ENCODE measurements around the gene TCF7L1. TPM values are rescaled to one million over a fixed set of nuclear protein-coding genes. Genes with fewer than 3 reads are reported as not detected.
A peak's percentile ranks its signal among the peaks of the same experiment; 100 is the strongest.

Gene TCF7L1
- total RNA-seq, 1 donor from 2014 or later = 10.3 TPM

GRCh38 chr2:85257970-85258605 is 124.9 kb downstream of the TCF7L1 start:
- Histone ChIP-seq H3K27me3 (no peaks in the 10 kb centered on the region), H3K9me3 (no peaks in the 10 kb centered on the region), H3K36me3 (no peaks in the 10 kb centered on the region), H3K4me3 (no peak overlapping the region), H3K27ac (peak overlapping the region; percentile 81 to 82), H3K4me1 (peaks cover 24 to 56% of the 10 kb centered on the region in 2 donors)
- intact Hi-C loops (cut with DNase I) = no loop called here
- no peak for TF ChIP-seq CTCF (IDR thresholded peaks at IDR 0.05)
- DNase-seq (ENCODE audit: low spot score in 2 of 2) = no peak

GRCh38 chr2:85259101-85259590 is 126.0 kb downstream of the TCF7L1 start:
- no peak for TF ChIP-seq CTCF (IDR thresholded peaks at IDR 0.05)
- intact Hi-C loops (cut with DNase I) = no loop called here
- no peaks in the 10 kb centered on the region for H3K27me3 ChIP-seq
- H3K4me3 ChIP-seq = no peak overlapping the region
- H3K4me1 ChIP-seq = peaks cover 24 to 63% of the 10 kb centered on the region in 2 donors
- H3K9me3 ChIP-seq = no peaks in the 10 kb centered on the region
- no peak for DNase-seq (ENCODE audit: low spot score in 2 of 2)
- H3K36me3 ChIP-seq = no peaks in the 10 kb centered on the region
- H3K27ac ChIP-seq = peak overlapping the region; percentile 81 to 82

- H3K4me3 ChIP-seq = no peak overlapping the region
- no peaks in the 10 kb centered on the region for H3K36me3 ChIP-seq
- H3K4me1 ChIP-seq = peaks cover 21 to 65% of the 10 kb centered on the region in 2 donors
- peak overlapping the region; percentile 81 to 82 for H3K27ac ChIP-seq
- no peak for TF ChIP-seq CTCF (IDR thresholded peaks at IDR 0.05)
- no peaks in the 10 kb centered on the region for H3K9me3 ChIP-seq
- no peaks in the 10 kb centered on the region for H3K27me3 ChIP-seq
- no peak for DNase-seq (ENCODE audit: low spot score in 2 of 2)
- intact Hi-C loops (cut with DNase I) = no loop called here
These were observed 126.7 kb downstream of the TCF7L1 start for GRCh38 chr2:85259879-85260278.

- Histone ChIP-seq H3K4me3 (no peak overlapping the region), H3K4me1 (peaks cover 0 to 40% of the 10 kb centered on the region in 2 donors), H3K27me3 (no peaks in the 10 kb centered on the region), H3K36me3 (no peaks in the 10 kb centered on the region), H3K9me3 (no peaks in the 10 kb centered on the region), H3K27ac (peak overlapping the region in 1 of 2 donors; percentile 86)
- no peak for DNase-seq (ENCODE audit: low spot score in 2 of 2)
- TF ChIP-seq CTCF (IDR thresholded peaks at IDR 0.05) = no peak
- intact Hi-C loops (cut with DNase I) = no loop called here
These were observed 130.4 kb downstream of the TCF7L1 start for GRCh38 chr2:85263591-85263990.

DNA sequence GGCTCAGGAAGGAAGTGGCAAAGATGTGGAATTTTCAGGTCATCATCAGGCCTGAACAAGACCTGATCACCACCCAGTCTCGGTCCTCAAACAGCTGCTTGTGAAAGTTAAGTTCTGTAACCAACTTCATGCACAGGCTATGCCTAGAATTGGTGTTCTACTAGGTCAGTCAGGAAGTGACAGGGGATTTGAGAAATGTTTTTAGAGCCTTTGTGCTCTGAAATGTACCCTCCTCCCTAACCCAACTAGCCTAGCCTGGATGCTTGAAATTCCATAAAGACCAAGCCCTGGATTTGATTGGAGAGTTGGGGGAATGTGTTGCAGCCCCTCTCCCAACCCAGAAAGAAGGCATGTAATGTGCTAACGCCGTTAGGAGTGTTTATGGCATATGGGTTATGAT is 131.3 kb downstream of the TCF7L1 start:
- H3K36me3 ChIP-seq = no peaks in the 10 kb centered on the region
- DNase-seq (ENCODE audit: low spot score in 2 of 2) = no peak
- no peak for TF ChIP-seq CTCF (IDR thresholded peaks at IDR 0.05)
- intact Hi-C loops (cut with DNase I) = no loop called here
- no peaks in the 10 kb centered on the region for H3K27me3 ChIP-seq
- H3K27ac ChIP-seq = peak overlapping the region; percentile 57 to 86
- no peak overlapping the region for H3K4me3 ChIP-seq
- peaks cover 0 to 33% of the 10 kb centered on the region in 2 donors for H3K4me1 ChIP-seq
- H3K9me3 ChIP-seq = no peaks in the 10 kb centered on the region
